Ovary (tissue), 3 donors: ENCODE measurements around the gene COLQ.

Source experiments
- EP300 ChIP-seq: sonication (generic); formaldehyde crosslinking; IDR thresholded peaks from one replicate; pipeline ENCODE4 v1.6.1; 2017; ENCODE audit warnings: antibody characterized with exemption
- POLR2A ChIP-seq: fragments of 450-650 bp; IDR thresholded peaks from one replicate; pipeline ENCODE4 v1.6.1; 2017; ENCODE audit warnings: antibody characterized with exemption, mild to moderate bottlenecking, moderate library complexity
- TF ChIP-seq, protein P1 (sequence below), 3 donors: fragments of 450-650 bp in 2 of 3; fragments of 200-600 bp in 1 of 3; IDR thresholded peaks; one replicate each; pipeline versions ENCODE4 v1.5.1 to v1.8.0; 2016 to 2022; ENCODE audit warnings: antibody characterized with exemption in 3 of 3, mild to moderate bottlenecking in 1 of 3
- donor health status: DM: no; HTN: no; CAD: no.

DNA sequence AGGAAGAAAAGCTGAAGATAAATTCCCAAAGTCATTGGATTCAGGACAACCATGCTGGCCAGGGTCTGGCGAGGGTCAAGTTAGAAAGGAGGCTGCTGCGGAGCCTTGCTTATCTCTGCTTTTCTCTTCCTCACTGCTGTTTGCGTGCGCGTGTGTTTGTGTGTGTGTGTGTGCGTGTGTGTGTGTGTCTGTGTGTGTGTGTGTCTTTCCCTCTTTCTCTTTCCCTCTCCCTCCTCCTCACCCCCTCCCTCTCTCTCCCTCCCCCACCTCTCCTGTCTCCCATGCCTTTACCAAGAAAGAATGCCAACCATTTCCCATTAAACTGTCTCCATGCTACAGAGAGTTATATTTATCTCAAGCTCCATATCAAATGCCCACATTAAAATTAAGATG, at the start of gene COLQ:
- TF ChIP-seq, protein P1, sequence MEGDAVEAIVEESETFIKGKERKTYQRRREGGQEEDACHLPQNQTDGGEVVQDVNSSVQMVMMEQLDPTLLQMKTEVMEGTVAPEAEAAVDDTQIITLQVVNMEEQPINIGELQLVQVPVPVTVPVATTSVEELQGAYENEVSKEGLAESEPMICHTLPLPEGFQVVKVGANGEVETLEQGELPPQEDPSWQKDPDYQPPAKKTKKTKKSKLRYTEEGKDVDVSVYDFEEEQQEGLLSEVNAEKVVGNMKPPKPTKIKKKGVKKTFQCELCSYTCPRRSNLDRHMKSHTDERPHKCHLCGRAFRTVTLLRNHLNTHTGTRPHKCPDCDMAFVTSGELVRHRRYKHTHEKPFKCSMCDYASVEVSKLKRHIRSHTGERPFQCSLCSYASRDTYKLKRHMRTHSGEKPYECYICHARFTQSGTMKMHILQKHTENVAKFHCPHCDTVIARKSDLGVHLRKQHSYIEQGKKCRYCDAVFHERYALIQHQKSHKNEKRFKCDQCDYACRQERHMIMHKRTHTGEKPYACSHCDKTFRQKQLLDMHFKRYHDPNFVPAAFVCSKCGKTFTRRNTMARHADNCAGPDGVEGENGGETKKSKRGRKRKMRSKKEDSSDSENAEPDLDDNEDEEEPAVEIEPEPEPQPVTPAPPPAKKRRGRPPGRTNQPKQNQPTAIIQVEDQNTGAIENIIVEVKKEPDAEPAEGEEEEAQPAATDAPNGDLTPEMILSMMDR (IDR thresholded peaks at IDR 0.05): no peak
- TF ChIP-seq EP300 (no peak), POLR2A (no peak)
